HEK293T (cell line): ENCODE results near the gene FNDC3B.

Source experiments
- ARNT ChIP-seq: fragments of 450-650 bp; IDR thresholded peaks from 2 replicates; pipeline ENCODE4 v1.6.1; 2017; ENCODE audit warnings: mild to moderate bottlenecking
- BHLHE40 ChIP-seq: fragments of 450-650 bp; IDR thresholded peaks from 2 replicates; pipeline ENCODE4 v1.6.1; 2016; ENCODE audit warnings: mild to moderate bottlenecking, moderate library complexity, borderline replicate concordance
- CTBP1 ChIP-seq: fragments of 450-650 bp; IDR thresholded peaks from 2 replicates; pipeline ENCODE4 v1.6.1; 2016; ENCODE audit warnings: borderline replicate concordance
- ELF4 ChIP-seq: fragments of 450-650 bp; IDR thresholded peaks from 2 replicates; pipeline ENCODE4 v1.6.1; 2017; ENCODE audit warnings: antibody characterized with exemption
- FOXA1 ChIP-seq: fragments of 450-650 bp; IDR thresholded peaks from 2 replicates; pipeline ENCODE4 v1.6.1; 2016; ENCODE audit warnings: mild to moderate bottlenecking
- FOXK2 ChIP-seq: fragments of 450-650 bp; IDR thresholded peaks from 2 replicates; pipeline ENCODE4 v1.6.1; 2016; ENCODE audit warnings: mild to moderate bottlenecking
- FOXM1 ChIP-seq: fragments of 450-650 bp; IDR thresholded peaks from 2 replicates; pipeline ENCODE4 v1.6.1; 2017; ENCODE audit warnings: mild to moderate bottlenecking, borderline replicate concordance
- HDGF ChIP-seq: fragments of 450-650 bp; IDR thresholded peaks from 2 replicates; pipeline ENCODE4 v1.6.1; 2017; ENCODE audit warnings: antibody characterized with exemption, borderline replicate concordance
- LEF1 ChIP-seq: fragments of 450-650 bp; IDR thresholded peaks from 2 replicates; pipeline ENCODE4 v1.6.1; 2017; ENCODE audit warnings: mild to moderate bottlenecking, borderline replicate concordance
- NFRKB ChIP-seq: fragments of 450-650 bp; IDR thresholded peaks from 2 replicates; pipeline ENCODE4 v1.6.1; 2016; ENCODE audit warnings: mild to moderate bottlenecking, moderate library complexity
- PKNOX1 ChIP-seq: fragments of 450-650 bp; IDR thresholded peaks from 2 replicates; pipeline ENCODE4 v1.6.1; 2016
- SP1 ChIP-seq: fragments of 450-650 bp; IDR thresholded peaks from 2 replicates; pipeline ENCODE4 v1.6.1; 2017
- SUZ12 ChIP-seq: fragments of 450-650 bp; IDR thresholded peaks from 2 replicates; pipeline ENCODE4 v1.6.1; 2016; ENCODE audit warnings: mild to moderate bottlenecking
- TARDBP ChIP-seq: fragments of 450-650 bp; IDR thresholded peaks from 2 replicates; pipeline ENCODE4 v1.6.1; 2016

- no peak for TF ChIP-seq BHLHE40
- TF ChIP-seq SP1 = no peak
- TF ChIP-seq SUZ12 = no peak
- TF ChIP-seq ARNT = no peak
- no peak for TF ChIP-seq FOXK2
- TF ChIP-seq LEF1 = no peak
- TF ChIP-seq CTBP1 = no peak
- TF ChIP-seq FOXA1 = no peak
- no peak for TF ChIP-seq NFRKB
- no peak for TF ChIP-seq TARDBP
- TF ChIP-seq ELF4 = no peak
- TF ChIP-seq FOXM1 = no peak
- TF ChIP-seq PKNOX1 = no peak
- TF ChIP-seq HDGF = no peak
These were observed 234.0 kb downstream of the FNDC3B start for GRCh38 chr3:172273378-172273777.
